Skin epidermis (tissue), 12 donors: ENCODE results near the gene LTBP1.
A peak's percentile ranks its signal among the peaks of the same experiment; 100 is the strongest.
"Not testable (repeated sequence)": the region's sequence is repeated elsewhere in the genome, so short reads cannot be mapped to it uniquely, and the experiment has no call there.

Experiments used
- H3K27ac ChIP-seq, 21 experiments: fragments of 200-600 bp; sonication (generic) in 11 of 21; one replicate each; pipeline ENCODE4 v1.5.0; 2020; ENCODE audit warnings: mild to moderate bottlenecking in 3 of 21, inconsistent platforms in 2 of 21, moderate library complexity in 2 of 21
- H3K4me3 ChIP-seq, 7 experiments: fragments of 200-600 bp; sonication (generic) in 2 of 7; one replicate each; pipeline ENCODE4 v1.5.0; 2020; ENCODE audit warnings: inconsistent platforms in 2 of 7, mild to moderate bottlenecking in 2 of 7, moderate library complexity in 1 of 7

LTBP1 gene

DNA sequence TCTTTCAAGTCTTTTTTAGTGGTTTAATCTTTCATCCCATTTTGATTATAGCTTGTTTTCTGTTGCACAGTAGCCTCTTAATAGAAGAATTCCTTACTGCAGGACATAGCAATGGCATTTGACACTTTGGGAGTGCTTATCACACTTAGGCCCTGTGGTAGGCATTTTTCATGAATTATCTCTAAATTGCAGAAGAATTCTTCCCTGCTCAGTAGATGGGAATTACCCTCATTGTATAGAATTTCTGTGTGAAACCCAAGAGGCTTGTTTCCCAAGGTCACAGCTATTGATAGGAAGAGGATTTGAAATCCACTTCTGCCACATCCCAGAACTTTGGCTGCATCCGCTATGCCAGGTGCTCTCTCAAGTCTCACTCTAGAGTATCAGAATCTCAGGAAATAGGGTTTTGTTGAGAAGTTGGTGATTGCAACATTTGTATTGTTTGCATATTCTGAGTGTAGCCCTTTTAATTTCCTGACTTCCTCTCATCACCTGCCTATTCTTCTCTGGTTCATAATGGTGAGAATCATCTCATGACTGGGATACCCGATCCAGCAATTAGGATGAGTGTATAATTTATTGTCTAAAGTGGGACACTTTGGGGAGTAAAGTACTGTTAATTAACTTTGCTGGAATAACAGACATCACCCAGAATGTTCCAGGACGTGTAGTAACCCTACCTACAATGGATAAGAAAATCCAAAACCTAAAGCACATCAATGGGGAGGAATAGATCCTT is 274.5 kb downstream of the LTBP1 start:
- H3K4me3 ChIP-seq: no peak overlapping the region
- H3K27ac ChIP-seq: peak overlapping the region in 2 of 21 experiments; percentile 2 to 41

DNA sequence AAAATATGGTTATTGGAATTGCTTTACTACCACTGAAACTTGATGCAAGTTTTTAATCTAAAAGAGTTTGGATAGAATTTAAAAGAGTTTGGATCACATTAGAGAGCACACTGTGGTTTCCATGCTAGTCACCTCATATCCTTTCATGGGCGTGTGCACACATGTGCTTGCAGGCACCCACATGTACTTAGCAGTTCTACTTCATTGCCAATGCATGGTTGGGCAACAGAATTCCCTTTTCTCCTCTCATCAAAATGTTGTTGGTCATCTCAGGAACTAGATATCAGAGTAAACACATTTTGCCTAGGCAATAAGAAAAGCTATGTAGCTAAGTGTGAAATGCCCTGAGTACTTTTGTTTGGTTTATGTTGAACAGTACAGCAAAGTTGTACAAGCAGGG is 275.6 kb downstream of the LTBP1 start:
- Histone ChIP-seq H3K27ac (no peak overlapping the region), H3K4me3 (no peak overlapping the region)

DNA sequence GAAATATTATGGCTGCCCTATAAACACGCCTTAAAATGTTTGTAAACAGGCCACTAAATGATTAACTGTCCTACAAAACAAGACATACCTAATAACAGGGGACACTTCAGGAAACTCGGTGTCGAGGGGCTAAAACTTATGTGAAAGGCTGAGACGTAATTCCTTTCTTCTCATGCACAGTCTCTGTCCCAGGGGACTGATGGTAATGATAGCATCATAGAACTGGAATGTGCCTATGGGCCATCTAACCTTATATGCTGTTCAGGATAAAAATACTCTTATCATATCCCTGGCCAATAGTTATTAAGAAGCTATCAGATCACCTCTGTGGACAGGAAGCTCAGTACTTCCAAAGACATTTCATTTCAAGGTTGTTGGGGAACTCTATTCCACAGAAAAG is 277.1 kb downstream of the LTBP1 start:
- Histone ChIP-seq H3K4me3 (no peak overlapping the region), H3K27ac (no peak overlapping the region)

DNA sequence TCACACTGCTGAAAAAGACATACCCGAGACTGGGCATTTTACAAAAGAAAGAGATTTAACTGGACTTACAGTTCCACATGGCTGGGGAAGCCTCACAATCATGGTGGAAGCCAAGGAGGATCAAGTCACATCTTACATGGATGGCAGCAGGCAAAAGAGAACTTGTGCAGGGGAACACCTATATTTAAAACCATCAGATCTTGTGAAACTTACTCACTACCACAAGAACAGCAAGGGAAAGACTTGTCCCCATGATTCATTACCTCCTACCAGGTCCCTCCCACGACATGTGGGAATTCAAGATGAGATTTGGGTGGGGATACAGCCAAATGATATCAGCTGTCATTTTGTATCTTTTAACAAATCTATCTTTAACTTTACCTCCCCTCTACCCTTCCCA is 278.6 kb downstream of the LTBP1 start:
- Histone ChIP-seq H3K27ac (no peak overlapping the region), H3K4me3 (no peak overlapping the region)

DNA sequence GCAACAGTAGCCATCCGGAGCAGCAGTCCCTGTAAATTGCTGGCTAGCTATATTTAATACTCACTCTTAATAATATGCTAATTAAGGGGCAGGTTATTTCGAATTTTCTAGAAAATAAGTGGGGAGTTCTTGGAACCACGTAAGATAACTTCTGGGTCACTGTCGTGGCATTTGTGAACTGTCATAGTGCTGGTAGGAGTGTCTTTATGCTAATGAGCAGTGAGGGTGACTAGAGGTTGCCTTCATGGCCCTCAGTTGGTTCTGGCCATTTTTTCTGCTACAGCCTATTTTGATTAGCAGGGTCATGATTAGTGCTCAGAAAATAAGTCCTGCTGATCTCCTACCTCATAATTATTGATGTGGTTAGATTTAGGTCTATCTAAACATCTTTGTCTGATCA is 279.8 kb downstream of the LTBP1 start:
- no peak overlapping the region for H3K27ac ChIP-seq
- no peak overlapping the region for H3K4me3 ChIP-seq

DNA sequence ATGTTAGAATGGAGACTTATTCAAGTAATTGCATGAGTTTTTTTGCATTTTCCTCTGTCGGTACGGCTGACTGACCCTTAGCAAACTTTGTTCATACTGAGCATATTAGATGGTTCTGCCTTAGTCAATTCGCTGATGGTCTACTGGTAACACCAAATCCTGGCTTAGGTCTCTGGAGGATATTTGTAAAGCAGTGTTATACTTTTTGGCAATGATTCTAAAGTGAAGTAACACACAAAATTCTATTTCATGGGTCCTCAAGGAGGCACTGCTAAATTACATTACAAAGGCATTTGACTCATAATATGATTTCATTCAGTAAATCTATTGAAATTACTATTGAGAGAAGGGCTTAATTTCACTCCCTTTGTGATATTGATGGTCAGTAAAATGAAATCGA is 282.9 kb downstream of the LTBP1 start:
- H3K4me3 ChIP-seq: no peak overlapping the region
- no peak overlapping the region for H3K27ac ChIP-seq

DNA sequence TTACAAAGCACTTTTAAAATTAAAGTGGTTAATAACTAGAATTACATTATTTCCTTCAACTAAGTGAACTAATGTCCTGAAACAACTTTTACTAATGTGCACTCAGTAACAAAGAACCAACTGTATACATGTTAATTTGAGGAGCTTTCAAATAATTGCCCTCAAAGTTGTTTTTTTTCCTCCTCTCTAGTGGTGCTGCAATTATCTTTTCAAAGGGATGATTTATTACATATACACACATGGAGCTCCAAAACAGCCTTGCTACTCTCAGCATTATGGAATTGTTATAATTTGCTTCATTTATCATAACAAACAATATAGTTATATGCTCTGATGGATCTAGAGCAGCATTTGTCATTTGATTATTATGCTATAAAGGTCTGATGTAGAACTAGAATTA is 283.4 kb downstream of the LTBP1 start:
- Histone ChIP-seq H3K27ac (no peak overlapping the region), H3K4me3 (no peak overlapping the region)

DNA sequence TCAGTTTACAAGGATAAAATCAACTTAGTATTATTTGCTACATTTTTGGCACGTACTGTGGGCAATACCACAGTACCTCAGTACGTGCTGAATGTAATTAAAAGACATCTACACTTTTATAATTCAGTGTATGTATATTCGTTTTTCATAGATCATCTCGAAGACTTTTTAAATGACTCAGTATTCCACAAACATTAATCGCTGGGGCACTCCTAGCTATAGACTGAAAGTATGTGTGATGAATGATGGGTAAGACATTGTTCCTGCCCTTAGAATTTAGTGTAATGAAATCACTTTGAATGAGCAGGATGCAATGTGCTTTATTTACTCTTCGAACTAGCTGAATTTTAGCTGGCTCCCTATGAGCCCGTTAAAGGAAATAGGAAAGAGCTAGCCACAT is 284.1 kb downstream of the LTBP1 start:
- no peak overlapping the region for H3K4me3 ChIP-seq

DNA sequence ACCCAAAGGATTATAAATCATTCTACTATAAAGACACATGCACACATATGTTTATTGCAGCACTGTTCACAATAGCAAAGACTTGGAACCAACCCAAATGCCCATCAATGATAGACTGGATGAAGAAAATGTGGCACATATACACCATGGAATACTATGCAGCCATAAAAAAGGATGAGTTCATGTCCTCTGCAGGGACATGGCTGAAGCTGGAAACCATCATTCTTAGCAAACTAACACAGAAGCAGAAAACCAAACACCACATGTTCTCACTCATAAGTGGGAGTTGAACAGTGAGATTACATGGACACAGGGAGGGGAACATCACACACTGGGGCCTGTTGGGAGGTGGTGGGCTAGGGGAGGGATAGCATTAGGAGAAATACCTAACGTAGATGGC is 288.8 kb downstream of the LTBP1 start:
- H3K4me3 ChIP-seq, H3K27ac ChIP-seq: not testable (repeated sequence)

More for the DNA sequence above, 284.1 kb downstream of the LTBP1 start:
- no peak overlapping the region for H3K27ac ChIP-seq

DNA sequence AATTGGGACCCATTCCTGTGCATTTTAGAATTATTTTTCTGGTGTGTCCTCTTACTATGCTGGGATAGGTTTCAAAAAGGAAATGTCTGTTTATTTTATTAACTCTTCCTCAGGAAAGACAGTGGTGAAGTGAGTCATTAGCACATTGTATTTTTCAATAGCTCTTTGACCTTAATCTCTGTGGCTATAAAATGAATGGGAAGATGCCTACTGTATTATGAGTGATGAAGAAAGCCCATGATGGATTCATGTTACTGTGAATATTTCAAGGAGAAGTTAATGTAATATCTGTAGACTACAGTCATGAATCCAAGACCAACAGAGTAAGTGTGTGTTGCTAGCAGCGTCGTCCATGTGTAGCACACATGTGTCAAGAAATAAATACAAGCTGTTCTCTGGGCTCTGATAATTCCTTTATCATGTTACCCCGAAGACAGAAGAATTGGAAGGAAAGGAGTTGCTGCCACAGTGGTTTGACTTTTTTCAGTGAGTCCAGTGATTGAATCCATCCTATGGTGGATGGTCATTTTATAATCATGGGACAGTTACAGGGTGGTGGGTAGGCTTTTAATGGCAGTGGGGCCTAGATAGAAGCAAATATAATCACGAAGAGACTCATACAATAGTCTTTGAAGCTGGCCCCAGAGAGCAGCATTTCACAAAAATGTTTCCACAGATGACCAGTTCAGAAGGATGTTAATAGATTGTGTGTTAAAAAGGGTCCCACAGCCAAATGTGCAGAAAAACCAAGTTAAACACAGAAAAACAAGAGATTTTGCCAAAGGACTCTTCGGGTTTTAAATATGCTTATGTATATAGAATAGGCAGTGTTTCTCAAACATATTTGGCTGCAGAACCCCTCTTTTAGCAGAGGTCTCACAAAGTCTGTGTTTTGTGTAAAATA is 290.0 kb downstream of the LTBP1 start:
- H3K4me3 ChIP-seq: no peak overlapping the region
- H3K27ac ChIP-seq: no peak overlapping the region

DNA sequence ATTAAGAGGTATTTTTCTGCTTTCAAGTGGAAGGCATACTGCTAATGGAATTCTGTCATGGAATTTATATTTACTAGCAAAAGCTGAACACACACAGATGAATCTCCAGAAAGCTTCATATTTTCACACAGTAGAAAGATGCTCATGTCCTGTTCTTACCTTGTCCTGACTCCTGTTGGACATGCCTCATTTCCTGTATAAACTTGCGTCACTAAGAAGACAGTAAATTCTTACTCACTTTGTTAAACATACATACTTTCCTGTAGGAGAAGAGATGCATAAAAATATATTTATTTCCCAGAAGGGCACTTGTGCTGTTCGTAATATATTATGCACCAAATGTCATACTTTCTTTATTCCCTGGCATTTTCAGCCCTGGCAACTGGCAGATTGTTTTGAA is 291.4 kb downstream of the LTBP1 start:
- Histone ChIP-seq H3K27ac (no peak overlapping the region), H3K4me3 (no peak overlapping the region)

DNA sequence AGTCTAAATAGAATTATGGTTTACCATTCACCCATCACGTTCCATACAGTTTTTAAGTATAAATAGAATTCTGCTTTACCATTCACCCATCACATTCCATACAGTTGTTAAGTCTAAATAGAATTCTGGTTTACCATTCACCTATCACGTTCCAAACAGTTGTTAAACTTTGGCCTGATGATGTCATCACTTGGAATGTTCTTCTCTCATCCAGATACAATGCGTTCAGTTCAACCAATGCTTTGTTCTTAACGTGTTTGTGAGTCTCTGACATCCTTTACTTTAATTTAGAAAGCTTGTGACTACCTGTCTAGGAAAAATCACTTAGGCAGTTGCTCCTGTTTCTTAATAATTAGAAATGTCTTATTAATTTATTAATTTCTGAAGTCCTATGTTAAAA is 293.4 kb downstream of the LTBP1 start:
- no peak overlapping the region for H3K27ac ChIP-seq

DNA sequence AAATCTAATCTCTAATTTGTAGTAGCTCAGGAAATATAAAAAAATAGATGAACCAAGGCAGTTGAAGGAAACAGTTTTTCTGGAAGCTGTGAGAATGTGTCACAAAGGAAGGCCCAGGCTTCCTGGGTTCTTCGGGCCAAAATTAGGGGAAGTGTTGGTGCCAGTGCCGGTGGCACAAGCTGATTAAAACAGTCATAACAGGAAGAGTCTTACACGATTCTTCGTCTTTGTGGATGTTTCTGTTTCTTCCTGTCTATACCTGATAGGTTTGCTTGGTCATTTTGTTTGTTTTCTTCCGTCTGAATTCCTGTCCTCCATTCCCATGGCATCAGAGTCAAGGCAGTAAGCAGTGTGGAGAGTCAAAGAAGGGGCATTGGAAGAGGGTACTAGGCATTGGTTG is 294.3 kb downstream of the LTBP1 start:
- no peak overlapping the region for H3K27ac ChIP-seq
- H3K4me3 ChIP-seq: no peak overlapping the region

More for the DNA sequence above, 293.4 kb downstream of the LTBP1 start:
- no peak overlapping the region for H3K4me3 ChIP-seq

DNA sequence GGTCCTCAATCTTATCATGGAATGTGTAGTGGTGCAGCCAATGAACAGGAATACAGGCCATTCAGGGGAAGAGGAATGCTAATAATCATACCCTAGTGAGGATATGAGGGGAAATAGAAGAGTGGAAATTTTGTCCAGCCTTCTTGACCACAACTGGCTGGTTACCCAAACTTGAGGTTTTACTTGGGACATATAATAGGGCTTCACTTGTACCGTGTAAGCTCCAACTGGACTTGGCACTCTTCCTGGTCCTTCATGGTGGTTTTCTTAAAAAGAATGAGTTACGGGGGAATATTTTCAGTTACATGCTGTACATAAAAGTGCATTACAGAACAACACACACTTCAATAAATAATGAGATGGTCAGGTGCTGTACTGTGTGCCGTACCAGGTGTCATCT is 294.8 kb downstream of the LTBP1 start:
- H3K4me3 ChIP-seq: no peak overlapping the region
- no peak overlapping the region for H3K27ac ChIP-seq

DNA sequence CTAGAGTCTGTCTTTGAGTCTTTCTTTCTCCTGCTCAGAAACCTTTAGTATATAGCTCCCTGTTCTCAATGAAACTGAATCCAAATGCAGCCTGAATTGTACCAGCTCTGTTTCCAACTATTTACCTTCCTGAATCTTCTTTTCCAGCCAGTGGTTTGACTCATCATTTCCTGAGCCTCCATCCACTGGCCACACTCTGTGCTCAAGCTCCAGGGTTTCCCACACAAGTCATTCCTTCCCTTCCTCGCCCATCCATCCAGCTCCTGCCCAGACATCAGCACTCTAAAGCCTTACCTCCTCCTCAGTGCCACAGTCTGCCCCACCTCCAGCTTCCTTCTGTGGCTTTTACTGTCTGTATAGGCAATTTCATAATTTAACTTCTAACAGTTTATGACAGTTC is 296.1 kb downstream of the LTBP1 start:
- H3K27ac ChIP-seq: peak overlapping the region in 1 of 21 experiments; percentile 16
- no peak overlapping the region for H3K4me3 ChIP-seq

DNA sequence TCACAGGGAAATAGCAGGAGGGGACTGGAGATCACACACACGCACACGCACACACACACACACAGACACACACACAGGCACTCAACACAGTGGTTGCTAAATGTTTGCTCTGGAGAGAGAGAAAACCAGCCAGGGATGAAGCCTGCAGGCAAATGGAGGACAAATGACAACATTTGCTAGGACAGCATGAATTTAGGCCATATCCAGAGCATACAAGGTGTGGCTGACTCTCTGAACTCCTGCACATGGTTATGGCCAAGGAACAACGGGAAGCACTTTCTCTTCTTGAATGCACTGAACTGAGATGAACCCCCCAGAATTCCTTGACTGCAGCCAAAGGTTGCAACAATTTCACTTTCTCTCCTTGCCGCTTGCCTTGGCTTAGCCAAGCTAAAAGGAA is 299.7 kb downstream of the LTBP1 start:
- Histone ChIP-seq H3K4me3 (no peak overlapping the region), H3K27ac (peak overlapping the region in 1 of 21 experiments; percentile 23)

DNA sequence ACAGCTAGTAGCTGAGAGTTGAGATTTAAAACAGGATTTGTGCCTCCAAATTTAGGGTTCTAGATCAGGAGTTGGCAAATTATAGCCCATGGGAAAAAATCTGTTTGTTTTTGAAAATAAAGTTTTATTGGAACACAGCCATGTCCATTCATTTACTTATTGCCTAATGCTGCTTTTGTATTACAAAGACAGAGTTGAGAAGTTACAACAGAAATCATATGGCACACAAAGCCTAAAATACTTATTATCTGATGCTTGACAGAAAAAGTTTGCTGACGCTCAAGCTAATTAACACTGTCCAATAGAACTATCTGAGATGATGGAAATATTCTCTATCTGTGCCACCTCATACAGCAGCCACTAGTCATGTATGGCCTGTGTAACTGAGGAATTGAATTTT is 300.6 kb downstream of the LTBP1 start:
- Histone ChIP-seq H3K27ac (no peak overlapping the region), H3K4me3 (no peak overlapping the region)

DNA sequence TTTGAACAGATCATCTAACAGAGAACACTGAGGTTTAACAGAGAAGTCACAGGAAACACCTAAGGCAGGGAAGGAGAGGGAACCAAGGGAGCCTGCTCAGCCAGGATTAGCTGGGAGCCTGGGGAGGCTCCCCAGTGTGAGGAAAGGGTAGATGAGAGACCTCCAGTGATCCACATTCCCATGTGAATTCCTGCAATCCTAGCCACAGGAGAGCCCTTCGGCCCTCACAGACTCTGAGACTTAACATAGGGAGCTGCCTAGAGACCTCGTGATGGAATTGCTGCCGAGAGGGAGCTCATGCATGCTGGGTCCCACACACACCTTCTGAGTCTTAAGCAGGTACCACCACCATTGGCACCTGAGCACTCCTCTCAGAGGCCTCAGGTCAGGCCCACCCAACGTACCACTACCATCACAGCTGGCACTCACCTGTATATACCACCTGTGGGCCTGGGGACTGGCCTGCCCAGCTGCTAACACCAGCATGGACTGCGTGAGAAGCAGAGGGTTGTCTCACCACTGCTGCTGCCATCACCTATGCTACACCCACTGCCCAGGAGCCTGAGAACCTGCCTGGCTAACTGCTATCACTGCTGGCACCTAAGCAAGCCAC is 303.8 kb downstream of the LTBP1 start:
- no peak overlapping the region for H3K4me3 ChIP-seq

DNA sequence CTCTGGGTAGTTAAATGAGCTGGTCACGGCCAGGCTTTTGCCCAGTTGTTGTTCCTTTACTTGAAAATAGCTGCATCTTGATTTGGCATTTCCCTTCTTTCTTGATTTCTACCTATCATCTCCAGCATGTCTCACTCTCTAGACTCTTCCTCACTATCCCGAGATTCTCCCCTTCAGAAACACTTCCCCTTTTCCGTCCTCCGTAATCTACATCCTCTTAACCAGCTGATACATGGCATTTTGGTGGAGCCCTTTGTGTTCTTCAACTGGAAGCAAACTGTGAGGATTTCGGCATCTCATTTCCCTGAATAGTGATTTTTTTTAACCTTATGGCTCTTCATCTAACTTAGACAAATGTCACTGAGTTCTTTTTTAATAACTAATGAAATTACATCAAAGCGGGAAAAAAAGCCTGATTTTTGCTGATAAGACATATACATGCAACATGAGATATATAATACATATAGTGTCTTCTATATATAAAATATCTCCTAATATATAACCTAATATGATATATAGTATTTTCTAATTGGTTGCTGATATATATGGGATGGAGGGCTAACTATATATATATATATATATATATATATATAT is 309.5 kb downstream of the LTBP1 start:
- Histone ChIP-seq H3K4me3 (no peak overlapping the region), H3K27ac (no peak overlapping the region)

More for the DNA sequence above, 303.8 kb downstream of the LTBP1 start:
- H3K27ac ChIP-seq: no peak overlapping the region

DNA sequence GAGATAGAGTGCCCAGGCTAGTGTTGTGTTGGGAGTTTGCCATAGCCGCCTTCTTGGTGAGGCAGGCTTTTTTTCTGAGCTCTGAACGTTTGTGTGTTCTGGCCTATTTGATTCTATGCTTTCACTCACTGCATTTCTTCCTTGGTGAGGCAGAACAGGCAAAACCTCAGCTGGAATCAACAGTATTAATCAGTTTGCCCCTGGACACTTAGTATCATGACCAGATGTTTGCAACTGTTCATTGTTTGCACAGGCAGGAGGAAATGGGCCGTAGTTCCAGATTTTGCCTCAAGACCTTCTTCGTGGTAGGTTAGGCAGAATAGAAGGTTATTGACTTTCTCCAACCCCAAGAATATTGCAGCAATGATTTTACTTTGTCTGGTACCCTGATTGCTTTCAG is 311.6 kb downstream of the LTBP1 start:
- H3K4me3 ChIP-seq: no peak overlapping the region
- H3K27ac ChIP-seq: no peak overlapping the region
